ENCODE data around the gene PAX3.

PAX3 gene

GRCh38 chr2:222294996-222295367 lies 3.8 kb downstream of the PAX3 start:
- no peak for TF ChIP-seq CTCF (IDR thresholded peaks at IDR 0.05; ENCODE audit: low read depth, low read length)
- DNase-seq (ENCODE audit: extremely low read depth, low read depth): no peak

- DNase-seq (ENCODE audit: extremely low read depth, low read depth): no peak
- no peak for TF ChIP-seq CTCF (IDR thresholded peaks at IDR 0.05; ENCODE audit: low read depth, low read length)
Measured at GRCh38 chr2:222293660-222294630, 4.9 kb downstream of the PAX3 start.

GRCh38 chr2:222292149-222293134 lies 6.4 kb downstream of the PAX3 start:
- no peak for TF ChIP-seq CTCF (IDR thresholded peaks at IDR 0.05; ENCODE audit: low read depth, low read length)
- no peak for DNase-seq (ENCODE audit: extremely low read depth, low read depth)

- TF ChIP-seq CTCF (IDR thresholded peaks at IDR 0.05; ENCODE audit: low read depth, low read length): no peak
- no peak for DNase-seq (ENCODE audit: extremely low read depth, low read depth)
Measured at GRCh38 chr2:222291485-222291841, 7.3 kb downstream of the PAX3 start.

GRCh38 chr2:222290736-222291484 lies 7.9 kb downstream of the PAX3 start:
- DNase-seq (ENCODE audit: extremely low read depth, low read depth): no peak
- no peak for TF ChIP-seq CTCF (IDR thresholded peaks at IDR 0.05; ENCODE audit: low read depth, low read length)

- no peak for DNase-seq (ENCODE audit: extremely low read depth, low read depth)
- TF ChIP-seq CTCF (IDR thresholded peaks at IDR 0.05; ENCODE audit: low read depth, low read length): no peak
Measured at GRCh38 chr2:222290401-222290735, 8.4 kb downstream of the PAX3 start.

All from AG09319 (cell line).